Smooth muscle cell of the brain vasculature (primary cell): Measurements from ENCODE around the gene NDUFV1.
A peak's percentile ranks its signal among the peaks of the same experiment; 100 is the strongest.
"Not testable (repeated sequence)": the region's sequence is repeated elsewhere in the genome, so short reads cannot be mapped to it uniquely, and the experiment has no call there.

Experiments
- DNase-seq: peaks from one replicate; pipeline ENCODE4 v3.0.0-alpha.2; 2012; ENCODE audit warnings: low read depth, low spot score

NDUFV1 gene

GRCh38 chr11:67611165-67611564, 4.4 kb downstream of the NDUFV1 start:
- DNase-seq: no peak

- DNase-seq: no peak
Observed at GRCh38 chr11:67611704-67612587, 5.2 kb downstream of the NDUFV1 start.

- no peak for DNase-seq
Observed at GRCh38 chr11:67612751-67613150, 6.0 kb downstream of the NDUFV1 start.

- DNase-seq: no peak
Observed at GRCh38 chr11:67613313-67613959, 6.7 kb downstream of the NDUFV1 start.

- DNase-seq: peak; percentile 20
Observed at GRCh38 chr11:67613960-67614715, 7.4 kb downstream of the NDUFV1 start.

- DNase-seq: no peak
Observed at GRCh38 chr11:67614730-67615714, 8.3 kb downstream of the NDUFV1 start.

GRCh38 chr11:67615728-67616430, 9.1 kb downstream of the NDUFV1 start:
- no peak for DNase-seq

GRCh38 chr11:67616431-67617242, 9.9 kb downstream of the NDUFV1 start:
- DNase-seq: no peak

- no peak for DNase-seq
Observed at GRCh38 chr11:67617243-67617953, 10.7 kb downstream of the NDUFV1 start.

- DNase-seq: not testable (repeated sequence)
Observed at GRCh38 chr11:67618901-67619659, 12.3 kb downstream of the NDUFV1 start.

GRCh38 chr11:67619683-67620618, 13.2 kb downstream of the NDUFV1 start:
- DNase-seq: not testable (repeated sequence)

- DNase-seq: not testable (repeated sequence)
Observed at GRCh38 chr11:67620621-67621020, 13.9 kb downstream of the NDUFV1 start.

- not testable (repeated sequence) for DNase-seq
Observed at GRCh38 chr11:67621928-67622327, 15.2 kb downstream of the NDUFV1 start.

GRCh38 chr11:67622905-67623304, 16.2 kb downstream of the NDUFV1 start:
- not testable (repeated sequence) for DNase-seq

- DNase-seq: not testable (repeated sequence)
Observed at GRCh38 chr11:67623795-67624194, 17.1 kb downstream of the NDUFV1 start.

- DNase-seq: not testable (repeated sequence)
Observed at GRCh38 chr11:67626131-67626833, 19.5 kb downstream of the NDUFV1 start.
